AG04450 (cell line): ENCODE data around the gene THBS4. TPM values are rescaled to one million over a fixed set of nuclear protein-coding genes. Genes with fewer than 3 reads are reported as not detected.

Experiments
- CTCF ChIA-PET: fragments of 300-600, 350-600 bp; formaldehyde crosslinking; extraction: SDS; loops from one replicate; lab custom pipeline; 2022; ENCODE audit warnings: antibody characterized with exemption, inconsistent platforms; lab: Charles Lee
- POLR2A ChIA-PET: fragments of 350-600 bp; formaldehyde crosslinking; extraction: SDS; loops from one replicate; lab custom pipeline; 2021; ENCODE audit warnings: antibody characterized with exemption, inconsistent platforms; lab: Yijun Ruan, JAX
- DNase-seq: peaks from one replicate; pipeline ENCODE4 v3.0.0-alpha.2; 2011; ENCODE audit warnings: low read depth, low spot score
- H3K27ac ChIP-seq: one replicate; pipeline ENCODE4 v1.5.1; 2012; ENCODE audit warnings: low read depth, low read length, control low read depth
- H3K27me3 ChIP-seq: one replicate; pipeline ENCODE4 v1.6.0; 2012; ENCODE audit warnings: low read length; ENCODE audit not compliant: control insufficient read depth, insufficient read depth
- H3K4me3 ChIP-seq: 2 replicates; pipeline ENCODE4 v1.5.1; 2011; ENCODE audit warnings: mild to moderate bottlenecking, low read depth, low read length, control low read depth
- H3K9me3 ChIP-seq: 2 replicates; pipeline ENCODE4 v1.5.1; 2012; ENCODE audit warnings: low read length; ENCODE audit not compliant: control insufficient read depth, insufficient read depth
- polyA plus RNA-seq: library from polyadenylated mRNA; depleted of rRNA; stranded (reverse); fragments of >200 nt; gene quantifications from 2 replicates; pipeline ENCODE4 v1.2.3, GENCODE V29; 2011
- TF ChIP-seq, protein P1 (sequence below): IDR thresholded peaks from 2 replicates; pipeline ENCODE4 v1.5.1; 2011; ENCODE audit warnings: low read depth, low read length, control low read depth, inconsistent platforms

Gene THBS4
- polyA plus RNA-seq, 1 experiment: 0.94 TPM

DNA sequence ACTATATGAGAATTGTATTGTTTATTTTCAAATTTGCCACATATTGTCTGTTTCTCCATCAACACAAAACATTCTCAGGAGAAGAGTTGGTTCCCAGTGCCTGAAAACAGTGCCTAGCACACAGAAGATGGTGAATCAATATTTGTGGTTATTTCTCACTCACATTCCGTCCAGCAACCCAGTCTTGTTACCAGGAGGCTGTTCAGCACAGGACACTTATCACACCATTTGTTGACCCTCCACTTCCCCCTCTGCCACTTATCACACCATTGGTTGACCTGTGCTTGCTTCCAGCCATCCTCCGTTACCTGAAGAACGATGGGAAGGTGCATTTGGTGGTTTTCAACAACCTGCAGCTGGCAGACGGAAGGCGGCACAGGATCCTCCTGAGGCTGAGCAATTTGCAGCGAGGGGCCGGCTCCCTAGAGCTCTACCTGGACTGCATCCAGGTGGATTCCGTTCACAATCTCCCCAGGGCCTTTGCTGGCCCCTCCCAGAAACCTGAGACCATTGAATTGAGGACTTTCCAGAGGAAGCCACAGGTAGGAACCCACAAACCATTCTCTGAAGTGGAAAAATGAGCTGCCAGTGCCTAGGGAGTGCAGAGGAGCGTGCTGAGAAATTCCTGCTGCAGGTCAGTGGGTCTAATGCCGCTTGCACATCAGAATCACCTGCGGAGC lies 20.5 kb downstream of the THBS4 start:
- peaks cover 12% of the 10 kb centered on the region for H3K27me3 ChIP-seq
- H3K27ac ChIP-seq: no peak overlapping the region
- H3K9me3 ChIP-seq: no peaks in the 10 kb centered on the region; the same call in 1 of the 2 replicates
- no peak for DNase-seq
- ChIA-PET CTCF (interaction anchor here (1.6 kb wide), 1 partner anchor 28 kb away, joined by 7 read pairs; no protein-coding TSS in a partner anchor), POLR2A (no interaction called here)
- TF ChIP-seq, protein P1, sequence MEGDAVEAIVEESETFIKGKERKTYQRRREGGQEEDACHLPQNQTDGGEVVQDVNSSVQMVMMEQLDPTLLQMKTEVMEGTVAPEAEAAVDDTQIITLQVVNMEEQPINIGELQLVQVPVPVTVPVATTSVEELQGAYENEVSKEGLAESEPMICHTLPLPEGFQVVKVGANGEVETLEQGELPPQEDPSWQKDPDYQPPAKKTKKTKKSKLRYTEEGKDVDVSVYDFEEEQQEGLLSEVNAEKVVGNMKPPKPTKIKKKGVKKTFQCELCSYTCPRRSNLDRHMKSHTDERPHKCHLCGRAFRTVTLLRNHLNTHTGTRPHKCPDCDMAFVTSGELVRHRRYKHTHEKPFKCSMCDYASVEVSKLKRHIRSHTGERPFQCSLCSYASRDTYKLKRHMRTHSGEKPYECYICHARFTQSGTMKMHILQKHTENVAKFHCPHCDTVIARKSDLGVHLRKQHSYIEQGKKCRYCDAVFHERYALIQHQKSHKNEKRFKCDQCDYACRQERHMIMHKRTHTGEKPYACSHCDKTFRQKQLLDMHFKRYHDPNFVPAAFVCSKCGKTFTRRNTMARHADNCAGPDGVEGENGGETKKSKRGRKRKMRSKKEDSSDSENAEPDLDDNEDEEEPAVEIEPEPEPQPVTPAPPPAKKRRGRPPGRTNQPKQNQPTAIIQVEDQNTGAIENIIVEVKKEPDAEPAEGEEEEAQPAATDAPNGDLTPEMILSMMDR: no peak
- no peak overlapping the region for H3K4me3 ChIP-seq

- POLR2A ChIA-PET: no interaction called here
- no peak for DNase-seq
- CTCF ChIA-PET: no interaction called here
These were observed 22.0 kb downstream of the THBS4 start for GRCh38 chr5:80057099-80057498.

GRCh38 chr5:80057921-80058320 lies 22.8 kb downstream of the THBS4 start:
- Histone ChIP-seq H3K9me3 (no peaks in the 10 kb centered on the region; the same call in 1 of the 2 replicates), H3K27ac (no peak overlapping the region), H3K4me3 (no peak overlapping the region), H3K27me3 (peaks cover 8% of the 10 kb centered on the region)
- ChIA-PET POLR2A (no interaction called here), CTCF (no interaction called here)
- no peak for DNase-seq
- TF ChIP-seq, protein P1: no peak

More at GRCh38 chr5:80057099-80057498, 22.0 kb downstream of the THBS4 start:
- Histone ChIP-seq H3K27me3 (peaks cover 8% of the 10 kb centered on the region), H3K9me3 (no peaks in the 10 kb centered on the region; the same call in 1 of the 2 replicates), H3K27ac (no peak overlapping the region), H3K4me3 (no peak overlapping the region)
- TF ChIP-seq, protein P1: no peak

- POLR2A ChIA-PET: no interaction called here
- no peak overlapping the region for H3K27ac ChIP-seq
- H3K9me3 ChIP-seq: no peaks in the 10 kb centered on the region; the same call in 1 of the 2 replicates
- DNase-seq: no peak
- peaks cover 8% of the 10 kb centered on the region for H3K27me3 ChIP-seq
- no peak overlapping the region for H3K4me3 ChIP-seq
- TF ChIP-seq, protein P1: no peak
- CTCF ChIA-PET: interaction anchor here (1.5 kb wide), 1 partner anchor 24 kb away, joined by 7 read pairs; no protein-coding TSS in a partner anchor
These were observed 24.3 kb downstream of the THBS4 start for GRCh38 chr5:80059354-80059980.

DNA sequence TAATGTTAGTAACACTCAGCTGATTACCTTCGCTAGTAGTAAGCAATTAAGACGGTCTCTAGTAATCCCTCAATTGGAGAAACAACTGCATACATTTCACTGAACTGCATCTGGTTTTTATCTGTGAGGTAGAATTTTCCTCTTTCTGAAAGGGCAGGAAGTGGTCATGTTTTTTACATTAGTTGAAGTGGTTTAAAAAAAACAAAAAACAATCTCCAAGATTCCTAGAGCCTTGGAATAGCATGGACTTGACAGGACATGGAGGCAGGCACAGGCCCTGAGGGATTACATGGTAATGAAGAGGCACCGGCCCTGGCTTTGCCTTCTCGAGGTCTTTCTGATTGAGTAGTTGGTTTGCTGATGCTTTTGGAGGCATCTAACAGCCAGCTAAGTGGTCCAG lies 25.8 kb downstream of the THBS4 start:
- peaks cover 6% of the 10 kb centered on the region for H3K27me3 ChIP-seq
- ChIA-PET POLR2A (no interaction called here), CTCF (interaction anchor here (3.9 kb wide), 1 partner anchor 22 kb away, joined by 20 read pairs; no protein-coding TSS in a partner anchor)
- H3K9me3 ChIP-seq: no peaks in the 10 kb centered on the region; the same call in 1 of the 2 replicates
- DNase-seq: no peak
- H3K4me3 ChIP-seq: no peak overlapping the region
- TF ChIP-seq, protein P1: no peak
- no peak overlapping the region for H3K27ac ChIP-seq
